ENCODE data around the gene GSK3B. TPM values are rescaled to one million over a fixed set of nuclear protein-coding genes. Genes with fewer than 3 reads are reported as not detected.

GSK3B gene
- total and polyA plus RNA-seq, 2 experiments from 2014 or later = 29.0 to 45.3 TPM

DNA sequence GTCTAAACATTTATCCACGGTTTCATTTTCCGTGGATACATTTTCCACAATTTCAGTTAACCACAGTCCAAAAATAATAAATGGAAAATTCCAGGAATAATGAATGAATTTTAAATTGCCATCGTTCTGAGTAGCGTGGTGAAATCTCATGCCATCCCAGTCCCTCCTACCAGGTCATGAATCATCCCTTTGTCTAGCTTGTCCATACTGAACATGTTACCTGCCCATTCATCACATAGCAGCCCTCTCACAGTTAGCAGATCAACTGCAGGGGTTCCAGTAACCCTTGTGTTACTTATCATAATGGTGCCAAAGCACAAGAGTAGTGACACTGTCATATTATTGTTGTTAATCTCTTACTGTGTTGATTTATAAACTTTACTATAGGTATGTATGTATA is 124.5 kb downstream of the GSK3B start:
- Histone ChIP-seq H3F3A (replicated peaks; ENCODE audit: low read depth) (no peaks in the 10 kb centered on the region), H3K27ac (ENCODE audit: low read depth) (no peak overlapping the region), H4K20me1 (replicated peaks; ENCODE audit: insufficient read depth) (peaks cover 6% of the 10 kb centered on the region; the same call in 1 of the 2 replicates), H3K36me3 (ENCODE audit: insufficient read depth) (no peaks in the 10 kb centered on the region), H3K4me2 (no peak overlapping the region), H3K27me3 (ENCODE audit: insufficient read depth) (no peaks in the 10 kb centered on the region), H3K4me3 (no peak overlapping the region), H3K9me2 (ENCODE audit: insufficient read depth) (no peaks in the 10 kb centered on the region), H3K79me2 (replicated peaks; ENCODE audit: insufficient read depth) (peaks cover 79% of the 10 kb centered on the region), H3K4me1 (ENCODE audit: insufficient read depth) (no peaks in the 10 kb centered on the region), H2AFZ (no peak overlapping the region)
- TF ChIP-seq, protein P1, sequence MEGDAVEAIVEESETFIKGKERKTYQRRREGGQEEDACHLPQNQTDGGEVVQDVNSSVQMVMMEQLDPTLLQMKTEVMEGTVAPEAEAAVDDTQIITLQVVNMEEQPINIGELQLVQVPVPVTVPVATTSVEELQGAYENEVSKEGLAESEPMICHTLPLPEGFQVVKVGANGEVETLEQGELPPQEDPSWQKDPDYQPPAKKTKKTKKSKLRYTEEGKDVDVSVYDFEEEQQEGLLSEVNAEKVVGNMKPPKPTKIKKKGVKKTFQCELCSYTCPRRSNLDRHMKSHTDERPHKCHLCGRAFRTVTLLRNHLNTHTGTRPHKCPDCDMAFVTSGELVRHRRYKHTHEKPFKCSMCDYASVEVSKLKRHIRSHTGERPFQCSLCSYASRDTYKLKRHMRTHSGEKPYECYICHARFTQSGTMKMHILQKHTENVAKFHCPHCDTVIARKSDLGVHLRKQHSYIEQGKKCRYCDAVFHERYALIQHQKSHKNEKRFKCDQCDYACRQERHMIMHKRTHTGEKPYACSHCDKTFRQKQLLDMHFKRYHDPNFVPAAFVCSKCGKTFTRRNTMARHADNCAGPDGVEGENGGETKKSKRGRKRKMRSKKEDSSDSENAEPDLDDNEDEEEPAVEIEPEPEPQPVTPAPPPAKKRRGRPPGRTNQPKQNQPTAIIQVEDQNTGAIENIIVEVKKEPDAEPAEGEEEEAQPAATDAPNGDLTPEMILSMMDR (conservative IDR thresholded peaks at IDR 0.05; ENCODE audit: low read depth in 2 of 2) = no peak
- no peak for TF ChIP-seq JUNB (IDR thresholded peaks at IDR 0.05; ENCODE audit: unreplicated experiment)
- no peak for TF ChIP-seq ETS1 (IDR thresholded peaks at IDR 0.05)
- no peak for ATAC-seq
- H3K27ac Mint-ChIP-seq = no peak overlapping the region; the same call in 1 of the 2 replicates
- H3K36me3 Mint-ChIP-seq (ENCODE audit: low read depth) = peaks cover 6% of the 10 kb centered on the region; the same call in 2 of the 3 replicates
- H3K4me3 Mint-ChIP-seq = no peak overlapping the region
- H3K4me1 Mint-ChIP-seq = no peaks in the 10 kb centered on the region
- DNase-seq (ENCODE audit: low spot score) = no peak
- peaks cover 2% of the 10 kb centered on the region for H3K27me3 Mint-ChIP-seq (ENCODE audit: insufficient read depth, low read depth, poor library complexity)
- no peaks in the 10 kb centered on the region for H3K9me3 Mint-ChIP-seq

DNA sequence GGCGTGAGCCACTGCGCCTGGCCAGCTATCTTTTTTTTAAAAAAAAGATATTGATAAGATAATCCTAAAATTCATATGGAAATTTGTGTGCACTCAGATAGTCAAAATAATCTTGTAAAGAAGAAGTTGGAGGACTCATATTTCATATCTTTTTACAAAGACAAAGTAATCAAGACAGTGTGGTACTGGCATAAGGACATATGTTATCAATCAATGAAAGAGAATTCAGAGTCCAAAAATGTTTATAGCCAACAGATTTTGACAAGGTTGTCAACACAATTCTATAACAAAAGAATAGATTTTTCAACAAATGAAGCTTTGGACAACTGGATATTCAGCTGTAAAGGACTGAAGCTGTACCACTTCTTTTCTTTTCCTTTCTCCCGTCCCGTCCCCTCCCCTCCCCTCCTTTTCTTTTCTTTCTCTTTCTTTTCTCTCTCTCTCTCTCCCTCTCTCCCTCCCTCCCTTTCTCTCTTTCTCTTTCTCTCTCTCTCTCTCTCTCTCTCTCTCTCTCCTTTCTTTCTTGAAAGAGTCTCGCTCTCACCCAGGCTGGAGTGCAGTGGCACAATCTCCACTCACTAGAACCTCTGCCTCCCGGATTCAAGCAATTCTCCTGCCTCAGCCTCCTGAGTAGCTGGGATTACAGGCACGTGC is 126.8 kb downstream of the GSK3B start:
- Mint-ChIP-seq H3K27ac (no peak overlapping the region), H3K9me3 (no peaks in the 10 kb centered on the region), H3K36me3 (ENCODE audit: low read depth) (peaks cover 4% of the 10 kb centered on the region; the same call in 2 of the 3 replicates), H3K27me3 (ENCODE audit: insufficient read depth, low read depth, poor library complexity) (peaks cover 2% of the 10 kb centered on the region), H3K4me3 (no peak overlapping the region), H3K4me1 (no peaks in the 10 kb centered on the region)
- no peaks in the 10 kb centered on the region; the same call in 1 of the 2 replicates for H4K20me1 ChIP-seq (replicated peaks; ENCODE audit: insufficient read depth)
- no peaks in the 10 kb centered on the region for H3K27me3 ChIP-seq (ENCODE audit: insufficient read depth)
- ATAC-seq (no peak), DNase-seq (ENCODE audit: low spot score) (no peak)
- no peaks in the 10 kb centered on the region for H3F3A ChIP-seq (replicated peaks; ENCODE audit: low read depth)
- peaks cover 79% of the 10 kb centered on the region for H3K79me2 ChIP-seq (replicated peaks; ENCODE audit: insufficient read depth)
- TF ChIP-seq EZH2 (IDR thresholded peaks at IDR 0.05; ENCODE audit: low read depth, unreplicated experiment) = no peak
- TF ChIP-seq CREB1 (CRISPR knock-in tag; IDR thresholded peaks at IDR 0.05; ENCODE audit: low read depth) = no peak
- TF ChIP-seq ZNF331 (CRISPR knock-in tag; IDR thresholded peaks at IDR 0.05; ENCODE audit: low read depth) = no peak
- no peak for TF ChIP-seq ZNF114 (CRISPR knock-in tag; IDR thresholded peaks at IDR 0.05)
- TF ChIP-seq, protein P2, sequence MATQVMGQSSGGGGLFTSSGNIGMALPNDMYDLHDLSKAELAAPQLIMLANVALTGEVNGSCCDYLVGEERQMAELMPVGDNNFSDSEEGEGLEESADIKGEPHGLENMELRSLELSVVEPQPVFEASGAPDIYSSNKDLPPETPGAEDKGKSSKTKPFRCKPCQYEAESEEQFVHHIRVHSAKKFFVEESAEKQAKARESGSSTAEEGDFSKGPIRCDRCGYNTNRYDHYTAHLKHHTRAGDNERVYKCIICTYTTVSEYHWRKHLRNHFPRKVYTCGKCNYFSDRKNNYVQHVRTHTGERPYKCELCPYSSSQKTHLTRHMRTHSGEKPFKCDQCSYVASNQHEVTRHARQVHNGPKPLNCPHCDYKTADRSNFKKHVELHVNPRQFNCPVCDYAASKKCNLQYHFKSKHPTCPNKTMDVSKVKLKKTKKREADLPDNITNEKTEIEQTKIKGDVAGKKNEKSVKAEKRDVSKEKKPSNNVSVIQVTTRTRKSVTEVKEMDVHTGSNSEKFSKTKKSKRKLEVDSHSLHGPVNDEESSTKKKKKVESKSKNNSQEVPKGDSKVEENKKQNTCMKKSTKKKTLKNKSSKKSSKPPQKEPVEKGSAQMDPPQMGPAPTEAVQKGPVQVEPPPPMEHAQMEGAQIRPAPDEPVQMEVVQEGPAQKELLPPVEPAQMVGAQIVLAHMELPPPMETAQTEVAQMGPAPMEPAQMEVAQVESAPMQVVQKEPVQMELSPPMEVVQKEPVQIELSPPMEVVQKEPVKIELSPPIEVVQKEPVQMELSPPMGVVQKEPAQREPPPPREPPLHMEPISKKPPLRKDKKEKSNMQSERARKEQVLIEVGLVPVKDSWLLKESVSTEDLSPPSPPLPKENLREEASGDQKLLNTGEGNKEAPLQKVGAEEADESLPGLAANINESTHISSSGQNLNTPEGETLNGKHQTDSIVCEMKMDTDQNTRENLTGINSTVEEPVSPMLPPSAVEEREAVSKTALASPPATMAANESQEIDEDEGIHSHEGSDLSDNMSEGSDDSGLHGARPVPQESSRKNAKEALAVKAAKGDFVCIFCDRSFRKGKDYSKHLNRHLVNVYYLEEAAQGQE (IDR thresholded peaks at IDR 0.05; ENCODE audit: unreplicated experiment) = no peak
- TF ChIP-seq POLR2AphosphoS5 (IDR thresholded peaks at IDR 0.05; ENCODE audit: low read depth) = no peak
- TF ChIP-seq ETS1 (IDR thresholded peaks at IDR 0.05) = no peak
- TF ChIP-seq, protein P1 (conservative IDR thresholded peaks at IDR 0.05; ENCODE audit: low read depth in 2 of 2) = no peak
- TF ChIP-seq JUNB (IDR thresholded peaks at IDR 0.05; ENCODE audit: unreplicated experiment) = no peak
- TF ChIP-seq EZH2phosphoT487 (IDR thresholded peaks at IDR 0.05; ENCODE audit: unreplicated experiment) = no peak
- H3K9me2 ChIP-seq (ENCODE audit: insufficient read depth) = no peaks in the 10 kb centered on the region
- H3K4me3 ChIP-seq = no peak overlapping the region
- no peak overlapping the region for H3K27ac ChIP-seq (ENCODE audit: low read depth)
- H3K36me3 ChIP-seq (ENCODE audit: insufficient read depth) = no peaks in the 10 kb centered on the region
- H3K4me1 ChIP-seq (ENCODE audit: insufficient read depth) = no peaks in the 10 kb centered on the region
- H2AFZ ChIP-seq = no peak overlapping the region
- no peak overlapping the region for H3K4me2 ChIP-seq

Data from GM23338 (cell line).